Ramos (cell line): Measurements from ENCODE around the gene CBX2.

ENCODE experiments used
- in situ Hi-C: fragments of 300-500 bp; cut with MboI; formaldehyde crosslinking; loops from one replicate; pipeline ENCODE4 v1.14.3; 2022; ENCODE audit warnings: low sequenced_read_pairs; ENCODE audit not compliant: unreplicated experiment

Gene CBX2

GRCh38 chr17:79785900-79786810 lies 8.2 kb downstream of the CBX2 start:
- in situ Hi-C loops = loop anchor here (5.0 kb wide), 1 partner anchor 181 kb away; no protein-coding TSS in a partner anchor

- in situ Hi-C loops = loop anchor here (5.0 kb wide), 1 partner anchor 180 kb away; no protein-coding TSS in a partner anchor
Observed at GRCh38 chr17:79786930-79787643, 9.1 kb downstream of the CBX2 start.

GRCh38 chr17:79788455-79788854 lies 10.5 kb downstream of the CBX2 start:
- in situ Hi-C loops = loop anchor here (5.0 kb wide), 1 partner anchor 179 kb away; no protein-coding TSS in a partner anchor

GRCh38 chr17:79788989-79789942 lies 11.3 kb downstream of the CBX2 start:
- in situ Hi-C loops = loop anchor here (5.0 kb wide), 1 partner anchor 178 kb away; no protein-coding TSS in a partner anchor

GRCh38 chr17:79789943-79790804 lies 12.2 kb downstream of the CBX2 start:
- in situ Hi-C loops = loop anchor here (5.0 kb wide), 1 partner anchor 177 kb away; no protein-coding TSS in a partner anchor

GRCh38 chr17:79790805-79791734 lies 13.1 kb downstream of the CBX2 start:
- in situ Hi-C loops = no loop called here

GRCh38 chr17:79791735-79792161 lies 13.8 kb downstream of the CBX2 start:
- in situ Hi-C loops = no loop called here

- in situ Hi-C loops = no loop called here
Observed at GRCh38 chr17:79792341-79792871, 14.5 kb downstream of the CBX2 start.

- in situ Hi-C loops = no loop called here
Observed at GRCh38 chr17:79792984-79793923, 15.3 kb downstream of the CBX2 start.

- in situ Hi-C loops = no loop called here
Observed at GRCh38 chr17:79793924-79794304, 16.0 kb downstream of the CBX2 start.

- in situ Hi-C loops = no loop called here
Observed at GRCh38 chr17:79794659-79795511, 16.9 kb downstream of the CBX2 start.

- in situ Hi-C loops = no loop called here
Observed at GRCh38 chr17:79795795-79796443, 18.0 kb downstream of the CBX2 start.

- in situ Hi-C loops = no loop called here
Observed at GRCh38 chr17:79796444-79796762, 18.5 kb downstream of the CBX2 start.

- in situ Hi-C loops = no loop called here
Observed at GRCh38 chr17:79796763-79797491, 19.0 kb downstream of the CBX2 start, which contains the start of gene CBX8. CBX8 (minus strand) TSS chr17:79797077; CDS start chr17:79796998, 79 bp downstream.
